ENCODE results near the gene RAD51C. TPM values are rescaled to one million over a fixed set of nuclear protein-coding genes. Genes with fewer than 3 reads are reported as not detected.

Gene RAD51C
- total and polyA plus RNA-seq, 2 experiments from 2014 or later = 19.2 to 41.6 TPM

DNA sequence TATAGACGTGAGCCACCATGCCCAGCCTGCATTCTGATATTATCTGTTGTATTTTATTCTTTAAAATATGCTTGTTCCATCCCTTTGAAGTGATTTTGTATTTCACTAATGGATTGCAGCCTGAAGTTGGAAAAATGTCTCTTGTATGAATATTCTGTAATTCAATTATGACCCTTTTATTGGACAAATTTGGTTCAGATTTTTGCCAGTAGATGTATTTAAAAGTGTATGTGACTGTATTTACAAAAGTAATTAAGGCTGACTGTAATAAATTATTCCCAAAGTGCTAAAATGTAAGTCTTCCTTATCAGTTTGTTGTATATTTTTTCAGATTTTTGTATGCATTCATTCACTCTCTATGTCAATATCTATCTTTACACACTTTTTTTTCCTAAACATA, 87.0 kb downstream of the RAD51C start:
- H3K36me3 ChIP-seq (replicated peaks; ENCODE audit: insufficient read depth, low read depth) = no peaks in the 10 kb centered on the region
- H3K9me3 ChIP-seq (ENCODE audit: low read depth) = no peaks in the 10 kb centered on the region
- no peaks in the 10 kb centered on the region for H4K20me1 ChIP-seq (ENCODE audit: insufficient read depth, poor library complexity, severe bottlenecking)
- TF ChIP-seq, protein P1, sequence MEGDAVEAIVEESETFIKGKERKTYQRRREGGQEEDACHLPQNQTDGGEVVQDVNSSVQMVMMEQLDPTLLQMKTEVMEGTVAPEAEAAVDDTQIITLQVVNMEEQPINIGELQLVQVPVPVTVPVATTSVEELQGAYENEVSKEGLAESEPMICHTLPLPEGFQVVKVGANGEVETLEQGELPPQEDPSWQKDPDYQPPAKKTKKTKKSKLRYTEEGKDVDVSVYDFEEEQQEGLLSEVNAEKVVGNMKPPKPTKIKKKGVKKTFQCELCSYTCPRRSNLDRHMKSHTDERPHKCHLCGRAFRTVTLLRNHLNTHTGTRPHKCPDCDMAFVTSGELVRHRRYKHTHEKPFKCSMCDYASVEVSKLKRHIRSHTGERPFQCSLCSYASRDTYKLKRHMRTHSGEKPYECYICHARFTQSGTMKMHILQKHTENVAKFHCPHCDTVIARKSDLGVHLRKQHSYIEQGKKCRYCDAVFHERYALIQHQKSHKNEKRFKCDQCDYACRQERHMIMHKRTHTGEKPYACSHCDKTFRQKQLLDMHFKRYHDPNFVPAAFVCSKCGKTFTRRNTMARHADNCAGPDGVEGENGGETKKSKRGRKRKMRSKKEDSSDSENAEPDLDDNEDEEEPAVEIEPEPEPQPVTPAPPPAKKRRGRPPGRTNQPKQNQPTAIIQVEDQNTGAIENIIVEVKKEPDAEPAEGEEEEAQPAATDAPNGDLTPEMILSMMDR (IDR thresholded peaks at IDR 0.05; ENCODE audit: poor library complexity) = no peak
- no peak for TF ChIP-seq EZH2phosphoT487 (IDR thresholded peaks at IDR 0.05; ENCODE audit: low read depth, severe bottlenecking, unreplicated experiment)
- TF ChIP-seq EZH2 (IDR thresholded peaks at IDR 0.05; ENCODE audit: borderline replicate concordance) = no peak
- no peak overlapping the region for H2AFZ ChIP-seq
- no peaks in the 10 kb centered on the region for H3K27me3 ChIP-seq
- DNase-seq (ENCODE audit: low spot score) = no peak
- H3K27ac ChIP-seq = no peak overlapping the region
- no peak overlapping the region for H3K4me2 ChIP-seq
- no peaks in the 10 kb centered on the region for H3K79me2 ChIP-seq
- WGBS (ENCODE audit: low lambda C conversion rate, missing lambda C conversion rate) = 81% methylated on average over 1 of the region's 1 CpG
- no peaks in the 10 kb centered on the region for H3K9me2 ChIP-seq (replicated peaks; ENCODE audit: insufficient read depth)
- H3K4me3 ChIP-seq = no peak overlapping the region
- no peaks in the 10 kb centered on the region for H3K4me1 ChIP-seq (ENCODE audit: insufficient read depth)

DNA sequence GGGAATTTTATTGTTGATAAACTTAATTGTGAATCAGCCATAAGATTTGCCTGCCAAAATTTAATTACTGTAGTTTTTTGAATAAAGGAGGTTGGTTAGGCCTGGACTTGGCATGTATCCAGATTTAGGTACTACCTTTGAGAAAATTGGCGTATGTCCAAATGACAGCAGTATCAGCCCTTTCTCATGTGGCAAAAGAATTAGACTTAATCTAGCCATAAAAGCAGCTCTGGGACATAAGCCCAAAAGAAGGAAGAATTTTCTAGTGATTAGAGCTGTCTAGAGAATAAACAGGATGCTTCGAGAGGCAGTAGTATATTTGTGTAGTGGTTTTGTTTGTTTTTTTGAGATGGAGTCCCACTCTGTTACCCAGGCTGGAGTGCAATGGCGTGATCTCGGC, 91.0 kb downstream of the RAD51C start:
- Histone ChIP-seq H3K4me2 (no peak overlapping the region), H3K27me3 (no peaks in the 10 kb centered on the region), H3K79me2 (no peaks in the 10 kb centered on the region), H4K20me1 (ENCODE audit: insufficient read depth, poor library complexity, severe bottlenecking) (no peaks in the 10 kb centered on the region), H3K36me3 (replicated peaks; ENCODE audit: insufficient read depth, low read depth) (no peaks in the 10 kb centered on the region), H3K4me1 (ENCODE audit: insufficient read depth) (peaks cover 4% of the 10 kb centered on the region), H3K9me3 (ENCODE audit: low read depth) (no peaks in the 10 kb centered on the region), H3K27ac (no peak overlapping the region), H3K4me3 (no peak overlapping the region), H2AFZ (no peak overlapping the region), H3K9me2 (replicated peaks; ENCODE audit: insufficient read depth) (no peaks in the 10 kb centered on the region)
- peak; percentile 7 for DNase-seq (ENCODE audit: low spot score)
- TF ChIP-seq EZH2phosphoT487 (IDR thresholded peaks at IDR 0.05; ENCODE audit: low read depth, severe bottlenecking, unreplicated experiment) (no peak), EZH2 (IDR thresholded peaks at IDR 0.05; ENCODE audit: borderline replicate concordance) (no peak)
- TF ChIP-seq, protein P1 (IDR thresholded peaks at IDR 0.05; ENCODE audit: poor library complexity) = no peak
- WGBS (ENCODE audit: low lambda C conversion rate, missing lambda C conversion rate) = 68% methylated on average over 4 of the region's 4 CpGs

DNA sequence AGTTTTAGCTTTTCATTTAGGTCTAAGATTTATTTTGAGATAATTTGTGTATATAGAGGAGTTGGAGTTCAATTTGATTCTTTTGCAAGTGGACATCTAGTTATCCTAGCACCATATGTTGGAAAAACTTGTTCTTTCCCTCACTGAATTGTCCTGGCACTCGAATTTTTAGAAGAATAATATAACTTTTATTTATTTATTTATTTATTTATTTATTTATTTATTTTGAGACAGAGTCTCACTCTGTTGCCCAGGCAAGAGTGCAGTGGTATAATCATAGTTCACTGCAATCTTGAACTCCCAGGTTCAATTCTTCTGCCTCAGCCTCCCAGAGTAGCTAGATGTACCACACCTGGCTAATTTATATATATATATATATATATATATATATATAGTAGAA, 92.7 kb downstream of the RAD51C start:
- no peak overlapping the region for H3K4me2 ChIP-seq
- H3K27me3 ChIP-seq = no peaks in the 10 kb centered on the region
- H3K4me1 ChIP-seq (ENCODE audit: insufficient read depth) = peaks cover 4% of the 10 kb centered on the region
- DNase-seq (ENCODE audit: low spot score) = no peak
- H3K36me3 ChIP-seq (replicated peaks; ENCODE audit: insufficient read depth, low read depth) = no peaks in the 10 kb centered on the region
- H3K9me3 ChIP-seq (ENCODE audit: low read depth) = no peaks in the 10 kb centered on the region
- H3K79me2 ChIP-seq = no peaks in the 10 kb centered on the region
- TF ChIP-seq, protein P1 (IDR thresholded peaks at IDR 0.05; ENCODE audit: poor library complexity) = no peak
- no peak for TF ChIP-seq EZH2 (IDR thresholded peaks at IDR 0.05; ENCODE audit: borderline replicate concordance)
- TF ChIP-seq EZH2phosphoT487 (IDR thresholded peaks at IDR 0.05; ENCODE audit: low read depth, severe bottlenecking, unreplicated experiment) = no peak
- H3K27ac ChIP-seq = no peak overlapping the region
- no peak overlapping the region for H3K4me3 ChIP-seq
- no peaks in the 10 kb centered on the region for H4K20me1 ChIP-seq (ENCODE audit: insufficient read depth, poor library complexity, severe bottlenecking)
- WGBS (ENCODE audit: low lambda C conversion rate, missing lambda C conversion rate) = 61% methylated on average over 1 of the region's 1 CpG
- H2AFZ ChIP-seq = no peak overlapping the region
- no peaks in the 10 kb centered on the region for H3K9me2 ChIP-seq (replicated peaks; ENCODE audit: insufficient read depth)

Small RNAs within 50 kb of the gene (small RNA-seq; reads per million reads assigned to genes)
- gene AC011195.1 (not detected), gene AC025521.1 (not detected), gene RF00017 (not detected), gene RNU1-108P (not detected), gene RNU1-52P (not detected), gene RNU1-85P (0.22 reads per million)

Other genes starting within 250 kb of the RAD51C start
- gene HSF5, start 204.2 kb upstream of the RAD51C start, total RNA-seq = 0.03 TPM in 1 of 2 replicates, not detected in the other
- not detected in 2 replicates for gene HSF5, start 204.2 kb upstream of the RAD51C start, polyA plus RNA-seq
- gene MTMR4, start 178.0 kb upstream of the RAD51C start, total RNA-seq = 38.2 and 47.8 TPM in 2 replicates
- 25.2 and 27.3 TPM in 2 replicates for gene MTMR4, start 178.0 kb upstream of the RAD51C start, polyA plus RNA-seq
- 0.04 and 0.07 TPM in 2 replicates for gene TEX14, start 557 bp upstream of the RAD51C start, total RNA-seq
- gene TEX14, start 557 bp upstream of the RAD51C start, polyA plus RNA-seq = 0.05 TPM in 1 of 2 replicates, not detected in the other
- gene PPM1E, start 63.3 kb downstream of the RAD51C start, total RNA-seq = 0.77 and 0.80 TPM in 2 replicates
- 0.42 TPM in 1 of 2 replicates, not detected in the other for gene PPM1E, start 63.3 kb downstream of the RAD51C start, polyA plus RNA-seq

All from hepatocyte (in vitro differentiated cells).